A549 (cell line): ENCODE results near the gene TMEM200C. TPM values are rescaled to one million over a fixed set of nuclear protein-coding genes. Genes with fewer than 3 reads are reported as not detected.
A peak's percentile ranks its signal among the peaks of the same experiment; 100 is the strongest.

Experiments
- ATAC-seq, 2 experiments: fragments of 200-7000 bp in 1 of 2; fragments of >200 bp in 1 of 2; cut with Nextera tagmentation in 1 of 2; cut with Tn5 transposase in 1 of 2; 3 replicates each; pipeline versions ENCODE4 v1.8.0 to v1.9.1; 2018 to 2020; ENCODE audit warnings: mild to moderate bottlenecking in 1 of 2, moderate library complexity in 1 of 2
- CTCF ChIA-PET: fragments of 300-600 bp; sonication (Branson Sonifier 250); formaldehyde crosslinking; extraction: SDS; loops from one replicate; lab custom pipeline; 2021; ENCODE audit warnings: antibody characterized with exemption, inconsistent platforms; lab: Yijun Ruan, JAX
- POLR2A ChIA-PET: fragments of 350-600 bp; formaldehyde crosslinking; extraction: SDS; loops from one replicate; lab custom pipeline; 2021; ENCODE audit warnings: antibody characterized with exemption, inconsistent platforms; lab: Yijun Ruan, JAX
- DNase-seq, 2 experiments: peaks; one replicate each; pipeline versions ENCODE4 v3.0.0 to v3.0.0-alpha.2; 2011 to 2016; ENCODE audit warnings: low read depth in 1 of 2, low spot score in 1 of 2
- FAIRE-seq: peaks from 2 replicates; lab custom pipeline; 2011; peaks lifted over from hg19 to GRCh38; lab: Jason Lieb, UNC
- H3K27ac ChIP-seq, 2 experiments: fragments of >200 bp; sonication (Bioruptor Twin); formaldehyde crosslinking; 3 replicates each; pipeline ENCODE4 v1.5.1; 2016 to 2017
- H3K4me1 ChIP-seq: fragments of >200 bp; sonication (Bioruptor Twin); formaldehyde crosslinking; 3 replicates; pipeline ENCODE4 v1.6.1; 2016
- H3K4me2 ChIP-seq: fragments of >200 bp; sonication (Bioruptor Twin); formaldehyde crosslinking; 3 replicates; pipeline ENCODE4 v1.6.1; 2016
- H3K4me3 ChIP-seq: fragments of >200 bp; sonication (Bioruptor Twin); formaldehyde crosslinking; 3 replicates; pipeline ENCODE4 v1.5.1; 2016
- H3K9me3 ChIP-seq: fragments of >200 bp; sonication (Bioruptor Twin); formaldehyde crosslinking; 3 replicates; pipeline ENCODE4 v1.6.1; 2016
- BHLHE40 ChIP-seq: IDR thresholded peaks from 2 replicates; pipeline ENCODE4 v1.6.1; 2012; ENCODE audit warnings: low read depth, low read length, inconsistent platforms
- CBX8 ChIP-seq: fragments of 200-600 bp; sonication (generic); IDR thresholded peaks from 2 replicates; pipeline ENCODE4 v1.6.1; 2016
- CEBPB ChIP-seq, 2 experiments: fragments of >200 bp in 1 of 2; sonication (Bioruptor Twin) in 1 of 2; formaldehyde crosslinking in 1 of 2; IDR thresholded peaks; 2 replicates each; pipeline ENCODE4 v1.6.1; 2012 to 2016
- CHD2 ChIP-seq: fragments of 150-350 bp; IDR thresholded peaks from 2 replicates; pipeline ENCODE4 v1.6.1; 2014; ENCODE audit warnings: low read length; ENCODE audit not compliant: partially characterized antibody
- CHD4 ChIP-seq: fragments of 200-600 bp; sonication (generic); IDR thresholded peaks from 2 replicates; pipeline ENCODE4 v1.6.1; 2016; ENCODE audit warnings: antibody characterized with exemption, mild to moderate bottlenecking, borderline replicate concordance
- CTCF ChIP-seq: fragments of >200 bp; sonication (Bioruptor Twin); formaldehyde crosslinking; IDR thresholded peaks from 3 replicates; pipeline ENCODE4 v1.5.1; 2016
- EHF ChIP-seq: fragments of 250-450 bp; sonication (Bioruptor Pico); IDR thresholded peaks from 2 replicates; pipeline ENCODE4 v1.5.0; 2020; ENCODE audit warnings: mild to moderate bottlenecking
- EHMT2 ChIP-seq: fragments of 200-600 bp; sonication (generic); IDR thresholded peaks from 2 replicates; pipeline ENCODE4 v1.6.1; 2016; ENCODE audit warnings: antibody characterized with exemption, low read depth, mild to moderate bottlenecking, moderate library complexity
- ELK1 ChIP-seq: fragments of 150-350 bp; IDR thresholded peaks from 2 replicates; pipeline ENCODE4 v1.6.1; 2014; ENCODE audit warnings: low read depth, mild to moderate bottlenecking, low read length
- EP300 ChIP-seq, 2 experiments: fragments of >200 bp; sonication (Bioruptor Twin); formaldehyde crosslinking; IDR thresholded peaks; 2 replicates in 1 of 2; 3 replicates in 1 of 2; pipeline ENCODE4 v1.6.1; 2016 to 2017
- GATA3 ChIP-seq: IDR thresholded peaks from 2 replicates; pipeline ENCODE4 v1.6.1; 2012; ENCODE audit warnings: borderline replicate concordance
- HDAC2 ChIP-seq: fragments of 200-600 bp; sonication (generic); IDR thresholded peaks from 2 replicates; pipeline ENCODE4 v1.6.1; 2016
- JUN ChIP-seq, 2 experiments: fragments of >200 bp; sonication (Bioruptor Twin); formaldehyde crosslinking; IDR thresholded peaks; 2 replicates in 1 of 2; 3 replicates in 1 of 2; pipeline ENCODE4 v1.6.1; 2016 to 2017
- JUNB ChIP-seq: fragments of >200 bp; sonication (Bioruptor Twin); formaldehyde crosslinking; IDR thresholded peaks from 2 replicates; pipeline ENCODE4 v1.6.1; 2016
- KDM1A ChIP-seq: fragments of 200-600 bp; sonication (generic); IDR thresholded peaks from 2 replicates; pipeline ENCODE4 v1.6.1; 2016; ENCODE audit warnings: low read depth, mild to moderate bottlenecking
- MAZ ChIP-seq: fragments of 150-350 bp; IDR thresholded peaks from 2 replicates; pipeline ENCODE4 v1.6.1; 2014; ENCODE audit warnings: antibody characterized with exemption, low read depth, low read length, borderline replicate concordance
- PBX3 ChIP-seq: IDR thresholded peaks from 2 replicates; pipeline ENCODE4 v1.6.1; 2012
- RAD21 ChIP-seq, 2 experiments: fragments of >200 bp in 1 of 2; sonication (Bioruptor Twin) in 1 of 2; formaldehyde crosslinking in 1 of 2; IDR thresholded peaks in 1 of 2; conservative IDR thresholded peaks in 1 of 2; 2 replicates in 1 of 2; 3 replicates in 1 of 2; pipeline ENCODE4 v1.6.1; 2012 to 2018; ENCODE audit warnings: inconsistent platforms in 1 of 2
- RARB ChIP-seq: fragments of 250-450 bp; sonication (Bioruptor Pico); IDR thresholded peaks from 2 replicates; pipeline ENCODE4 v1.8.0; 2021; ENCODE audit warnings: mild to moderate bottlenecking, moderate library complexity
- SMC3 ChIP-seq: fragments of >200 bp; sonication (Bioruptor Twin); formaldehyde crosslinking; IDR thresholded peaks from 3 replicates; pipeline ENCODE4 v1.6.1; 2018; ENCODE audit warnings: inconsistent platforms
- ZFP36 ChIP-seq: fragments of 450-650 bp; IDR thresholded peaks from 2 replicates; pipeline ENCODE4 v1.6.1; 2014; ENCODE audit warnings: borderline replicate concordance; ENCODE audit not compliant: partially characterized antibody
- ZSCAN20 ChIP-seq: fragments of 250-450 bp; sonication (Bioruptor Pico); IDR thresholded peaks from 2 replicates; pipeline ENCODE4 v1.8.0; 2022; ENCODE audit warnings: mild to moderate bottlenecking, moderate library complexity
- WGBS: methylation state at CpG from one replicate; pipeline ENCODE4 v1.1.6; 2017; ENCODE audit errors: missing lambda C conversion rate; 5-methylcytosine and 5-hydroxymethylcytosine counted together
- polyA plus RNA-seq, 4 experiments: library from polyadenylated mRNA; depleted of rRNA in 3 of 4; stranded (reverse); fragments of >200 nt; fragmentation: RNase III in 1 of 4; extraction: RNeasy Plus Mini Kit Qiagen cat#74134 plus additional on column Dnase treatment in 1 of 4; gene quantifications; 2 replicates in 3 of 4; 3 replicates in 1 of 4; pipeline ENCODE4 v1.2.3, GENCODE V29; 2011 to 2017

Gene TMEM200C
- polyA plus RNA-seq, 2 of the 4 experiments (the other 2 are of a cell fraction) = not detected

- DNase-seq = no peak
- WGBS = 17% methylated on average over 5 of the region's 5 CpGs
- Histone ChIP-seq H3K4me1 (no peaks in the 10 kb centered on the region), H3K9me3 (no peaks in the 10 kb centered on the region), H3K27ac (no peak overlapping the region), H3K4me2 (no peak overlapping the region), H3K4me3 (no peak overlapping the region)
- TF ChIP-seq CTCF = no peak
- no peak for TF ChIP-seq MAZ
- TF ChIP-seq PBX3 = no peak
- ChIA-PET POLR2A (no interaction called here), CTCF (no interaction called here)
- FAIRE-seq = no peak
- no peak for ATAC-seq
These were observed 42.1 kb downstream of the TMEM200C start for GRCh38 chr18:5853253-5853652.

- H3K9me3 ChIP-seq = no peaks in the 10 kb centered on the region
- H3K27ac ChIP-seq = no peak overlapping the region
- TF ChIP-seq EP300 (IDR thresholded peaks at IDR 0.05) = no peak
- no peak for TF ChIP-seq KDM1A
- 0 out of 3 replicates have a peak, but pooled peaks have one; percentile 13 for TF ChIP-seq CTCF
- TF ChIP-seq CHD2 = no peak
- TF ChIP-seq EHF (CRISPR knock-in tag) = no peak
- TF ChIP-seq, all 56 proteins: peak for 1
- ChIA-PET POLR2A (no interaction called here), CTCF (no interaction called here)
- Histone ChIP-seq H3K4me3 (no peak overlapping the region), H3K4me1 (no peaks in the 10 kb centered on the region), H3K4me2 (no peak overlapping the region)
- FAIRE-seq (no peak), DNase-seq (no peak), ATAC-seq (no peak)
- 0% methylated on average over 2 of the region's 2 CpGs for WGBS
These were observed 43.3 kb downstream of the TMEM200C start for GRCh38 chr18:5851998-5852397.

GRCh38 chr18:5842653-5843052, 52.7 kb downstream of the TMEM200C start:
- no peak overlapping the region for H3K27ac ChIP-seq
- CTCF ChIA-PET = interaction anchor here (1.4 kb wide), 1 partner anchor 769 kb away, joined by 3 read pairs; no protein-coding TSS in a partner anchor
- no peak for ATAC-seq
- no peak overlapping the region for H3K4me3 ChIP-seq
- H3K4me2 ChIP-seq = no peak overlapping the region
- FAIRE-seq = no peak
- no peak for DNase-seq
- H3K4me1 ChIP-seq = no peaks in the 10 kb centered on the region
- no peaks in the 10 kb centered on the region for H3K9me3 ChIP-seq
- POLR2A ChIA-PET = no interaction called here
- WGBS = no CpG with 5 or more reads among the region's 3 CpGs
- TF ChIP-seq RAD21 (conservative IDR thresholded peaks at IDR 0.05 in 1 of 2, IDR thresholded peaks at IDR 0.05 in 1 of 2) (no peak), ZSCAN20 (CRISPR knock-in tag) (no peak), CEBPB (IDR thresholded peaks at IDR 0.05) (no peak), GATA3 (no peak), CBX8 (no peak), ZFP36 (no peak), CHD4 (no peak)

- DNase-seq = no peak
- Histone ChIP-seq H3K4me3 (no peak overlapping the region), H3K4me2 (no peak overlapping the region), H3K9me3 (no peaks in the 10 kb centered on the region), H3K4me1 (no peaks in the 10 kb centered on the region), H3K27ac (no peak overlapping the region)
- ChIA-PET POLR2A (no interaction called here), CTCF (interaction anchor here (1.9 kb wide), 1 partner anchor 237 kb away, joined by 6 read pairs; no protein-coding TSS in a partner anchor)
- FAIRE-seq = no peak
- 0% methylated on average over 2 of the region's 2 CpGs for WGBS
- no peak for ATAC-seq
- no peak for TF ChIP-seq ELK1
- TF ChIP-seq CTCF = no peak
- TF ChIP-seq EHMT2 = no peak
- no peak for TF ChIP-seq RARB (CRISPR knock-in tag)
- TF ChIP-seq JUNB = no peak
- no peak for TF ChIP-seq JUN (IDR thresholded peaks at IDR 0.05)
- no peak for TF ChIP-seq SMC3
- TF ChIP-seq MAZ = no peak
- TF ChIP-seq BHLHE40 = no peak
- TF ChIP-seq HDAC2 = no peak
These were observed 53.8 kb downstream of the TMEM200C start for GRCh38 chr18:5841518-5841917.
